Measurements from ENCODE around the gene SENP6. TPM values are rescaled to one million over a fixed set of nuclear protein-coding genes. Genes with fewer than 3 reads are reported as not detected.

SENP6 gene
- total and polyA plus RNA-seq, 2 donors (not counting 1 experiment from before 2014, with no cell fraction given): 30.8 to 161 TPM

DNA sequence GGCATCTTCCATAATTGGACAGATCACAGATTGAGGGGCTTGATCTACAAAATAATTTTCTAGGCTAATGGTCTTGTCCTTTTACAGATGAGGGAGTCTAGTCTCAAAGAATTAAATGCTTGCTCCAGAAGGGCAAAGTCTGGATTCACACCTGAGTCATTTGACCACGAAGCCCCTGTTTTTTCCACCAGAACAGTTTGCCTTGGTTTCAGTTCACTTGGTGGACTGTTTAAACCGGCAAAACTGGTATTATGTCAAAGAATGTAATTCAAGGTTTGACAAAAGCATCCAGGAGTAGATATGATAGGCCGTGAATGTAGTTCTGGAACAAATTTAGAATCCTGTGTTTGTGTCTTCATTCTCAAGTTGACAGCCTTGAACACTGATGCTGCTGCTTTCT lies 150.7 kb downstream of the SENP6 start:
- Histone ChIP-seq H4K20me1 (ENCODE audit: control insufficient read depth, insufficient read depth, low read length, poor library complexity, severe bottlenecking) (no peaks in the 10 kb centered on the region), H3K27me3 (replicated peaks in 1 of 4; ENCODE audit: control extremely low read depth in 1 of 4, control insufficient read depth in 3 of 4, insufficient read depth in 4 of 4, low read length in 3 of 4) (peaks cover 0 to 44% (median 39%) of the 10 kb centered on the region in 4 experiments), H3K9me3 (ENCODE audit: control extremely low read depth in 1 of 3, control insufficient read depth in 2 of 3, insufficient read depth in 1 of 3, low read length in 2 of 3) (peaks cover 0 to 10% (median 0%) of the 10 kb centered on the region in 3 donors), H3K4me1 (ENCODE audit: control insufficient read depth in 2 of 2, insufficient read depth in 2 of 2, low read length in 2 of 2) (peaks cover 20 to 21% of the 10 kb centered on the region in 2 donors), H3K27ac (ENCODE audit: low read length in 2 of 2) (no peak overlapping the region), H3K9ac (ENCODE audit: low read length) (no peak overlapping the region), H3K4me3 (ENCODE audit: control extremely low read depth in 1 of 5, extremely low read depth in 1 of 5, insufficient read depth in 1 of 5, low read depth in 2 of 5, low read length in 4 of 5) (no peak overlapping the region), H3K4me2 (replicated peaks; ENCODE audit: low read depth, low read length, poor library complexity, severe bottlenecking) (no peak overlapping the region), H3K36me3 (replicated peaks in 1 of 2; ENCODE audit: control extremely low read depth in 1 of 2, control insufficient read depth in 1 of 2, extremely low read depth in 1 of 2, insufficient read depth in 2 of 2, low read length in 1 of 2) (no peaks in the 10 kb centered on the region), H3K79me2 (ENCODE audit: control insufficient read depth, insufficient read depth, low read length) (no peaks in the 10 kb centered on the region), H2AFZ (ENCODE audit: insufficient read depth, low read depth, low read length, poor library complexity, severe bottlenecking) (no peak overlapping the region)
- Mint-ChIP-seq H3K27me3 (peaks cover 55% of the 10 kb centered on the region), H3K4me3 (no peak overlapping the region), H3K4me1 (peaks cover 17% of the 10 kb centered on the region), H3K27ac (no peak overlapping the region), H3K9me3 (ENCODE audit: insufficient read depth) (no peaks in the 10 kb centered on the region)
- intact Hi-C loops (cut with micrococcal nuclease): no loop called here
- DNase-seq: no peak
- no peak for ATAC-seq (ENCODE audit: low read depth)
- ChIA-PET CTCF (no interaction called here), POLR2A (no interaction called here)
- TF ChIP-seq, protein P1, sequence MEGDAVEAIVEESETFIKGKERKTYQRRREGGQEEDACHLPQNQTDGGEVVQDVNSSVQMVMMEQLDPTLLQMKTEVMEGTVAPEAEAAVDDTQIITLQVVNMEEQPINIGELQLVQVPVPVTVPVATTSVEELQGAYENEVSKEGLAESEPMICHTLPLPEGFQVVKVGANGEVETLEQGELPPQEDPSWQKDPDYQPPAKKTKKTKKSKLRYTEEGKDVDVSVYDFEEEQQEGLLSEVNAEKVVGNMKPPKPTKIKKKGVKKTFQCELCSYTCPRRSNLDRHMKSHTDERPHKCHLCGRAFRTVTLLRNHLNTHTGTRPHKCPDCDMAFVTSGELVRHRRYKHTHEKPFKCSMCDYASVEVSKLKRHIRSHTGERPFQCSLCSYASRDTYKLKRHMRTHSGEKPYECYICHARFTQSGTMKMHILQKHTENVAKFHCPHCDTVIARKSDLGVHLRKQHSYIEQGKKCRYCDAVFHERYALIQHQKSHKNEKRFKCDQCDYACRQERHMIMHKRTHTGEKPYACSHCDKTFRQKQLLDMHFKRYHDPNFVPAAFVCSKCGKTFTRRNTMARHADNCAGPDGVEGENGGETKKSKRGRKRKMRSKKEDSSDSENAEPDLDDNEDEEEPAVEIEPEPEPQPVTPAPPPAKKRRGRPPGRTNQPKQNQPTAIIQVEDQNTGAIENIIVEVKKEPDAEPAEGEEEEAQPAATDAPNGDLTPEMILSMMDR (IDR thresholded peaks at IDR 0.05): no peak
- no peak for TF ChIP-seq EZH2 (IDR thresholded peaks at IDR 0.05; ENCODE audit: borderline replicate concordance, insufficient read depth, low read depth, low read length, poor library complexity, severe bottlenecking)
- 87% methylated on average over 2 of the region's 3 CpGs for WGBS (ENCODE audit: insufficient coverage)

DNA sequence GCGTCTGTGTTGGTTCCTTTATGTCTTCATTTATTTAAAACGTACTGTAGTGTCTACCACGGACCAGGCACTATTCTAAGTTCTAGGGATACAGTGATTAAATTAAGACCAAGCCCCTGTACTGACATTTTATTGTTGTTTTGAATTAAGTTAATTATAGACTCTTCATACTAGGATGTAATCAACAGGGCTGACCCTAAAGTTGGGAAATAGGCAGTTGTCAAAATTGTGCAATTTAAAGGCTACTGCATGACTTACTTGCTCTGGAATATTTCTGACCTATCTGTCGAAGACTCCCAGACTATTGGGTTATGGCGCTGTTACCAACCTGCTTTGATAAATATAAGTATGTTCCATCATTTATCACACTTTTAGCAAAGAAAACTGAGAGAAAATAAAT lies 154.0 kb downstream of the SENP6 start:
- H3K4me3 Mint-ChIP-seq: no peak overlapping the region
- peaks cover 0 to 46% (median 28%) of the 10 kb centered on the region in 4 experiments for H3K27me3 ChIP-seq (replicated peaks in 1 of 4; ENCODE audit: control extremely low read depth in 1 of 4, control insufficient read depth in 3 of 4, insufficient read depth in 4 of 4, low read length in 3 of 4)
- H3K4me2 ChIP-seq (replicated peaks; ENCODE audit: low read depth, low read length, poor library complexity, severe bottlenecking): no peak overlapping the region
- H3K4me1 ChIP-seq (ENCODE audit: control insufficient read depth in 2 of 2, insufficient read depth in 2 of 2, low read length in 2 of 2): no peaks in the 10 kb centered on the region
- H3K9me3 Mint-ChIP-seq (ENCODE audit: insufficient read depth): no peaks in the 10 kb centered on the region
- no peaks in the 10 kb centered on the region for H3K4me1 Mint-ChIP-seq
- no peaks in the 10 kb centered on the region for H3K36me3 ChIP-seq (replicated peaks in 1 of 2; ENCODE audit: control extremely low read depth in 1 of 2, control insufficient read depth in 1 of 2, extremely low read depth in 1 of 2, insufficient read depth in 2 of 2, low read length in 1 of 2)
- TF ChIP-seq, protein P1 (IDR thresholded peaks at IDR 0.05): no peak
- no peak for TF ChIP-seq EZH2 (IDR thresholded peaks at IDR 0.05; ENCODE audit: borderline replicate concordance, insufficient read depth, low read depth, low read length, poor library complexity, severe bottlenecking)
- no peak overlapping the region for H3K27ac ChIP-seq (ENCODE audit: low read length in 2 of 2)
- no peak for DNase-seq
- H2AFZ ChIP-seq (ENCODE audit: insufficient read depth, low read depth, low read length, poor library complexity, severe bottlenecking): no peak overlapping the region
- ChIA-PET POLR2A (no interaction called here), CTCF (no interaction called here)
- peaks cover 0 to 7% (median 0%) of the 10 kb centered on the region in 3 donors for H3K9me3 ChIP-seq (ENCODE audit: control extremely low read depth in 1 of 3, control insufficient read depth in 2 of 3, insufficient read depth in 1 of 3, low read length in 2 of 3)
- H3K27me3 Mint-ChIP-seq: peaks cover 65% of the 10 kb centered on the region
- H3K27ac Mint-ChIP-seq: no peak overlapping the region
- 100% methylated on average over 1 of the region's 5 CpGs for WGBS (ENCODE audit: insufficient coverage)
- intact Hi-C loops (cut with micrococcal nuclease): no loop called here
- no peak overlapping the region for H3K9ac ChIP-seq (ENCODE audit: low read length)
- H3K79me2 ChIP-seq (ENCODE audit: control insufficient read depth, insufficient read depth, low read length): no peaks in the 10 kb centered on the region
- no peaks in the 10 kb centered on the region for H4K20me1 ChIP-seq (ENCODE audit: control insufficient read depth, insufficient read depth, low read length, poor library complexity, severe bottlenecking)
- no peak overlapping the region for H3K4me3 ChIP-seq (ENCODE audit: control extremely low read depth in 1 of 5, extremely low read depth in 1 of 5, insufficient read depth in 1 of 5, low read depth in 2 of 5, low read length in 4 of 5)
- no peak for ATAC-seq (ENCODE audit: low read depth)

All from B cell (primary cell).